ENCODE data around the gene KDR.

The KDR gene

GRCh38 chr4:55125087-55125721 is at the start of gene KDR:
Gene KDR (minus strand): TSS chr4:55125595. CDS start chr4:55125293, 302 bp downstream.
- peak; percentile 66 for DNase-seq (ENCODE audit: low spot score)

DNA sequence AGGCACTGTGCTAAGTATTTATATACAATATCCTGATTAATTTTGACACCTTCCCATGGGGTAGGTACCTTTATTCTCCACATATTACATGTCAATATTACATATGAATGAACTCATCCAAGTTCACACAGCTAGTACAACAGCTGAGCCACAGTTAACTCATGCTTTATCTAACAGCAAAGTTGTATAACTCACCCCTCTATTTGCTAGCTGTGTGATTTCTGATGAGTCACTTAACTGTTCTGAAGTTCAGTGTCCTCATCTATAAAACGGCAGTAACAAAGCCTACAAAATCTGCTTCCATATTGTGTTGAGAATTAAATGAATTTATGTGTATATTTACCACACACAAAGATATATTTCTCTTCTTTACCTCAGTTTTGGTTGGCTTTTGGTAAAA is 48.2 kb upstream of the KDR start:
- DNase-seq (ENCODE audit: low spot score) = peak; percentile 27

DNA sequence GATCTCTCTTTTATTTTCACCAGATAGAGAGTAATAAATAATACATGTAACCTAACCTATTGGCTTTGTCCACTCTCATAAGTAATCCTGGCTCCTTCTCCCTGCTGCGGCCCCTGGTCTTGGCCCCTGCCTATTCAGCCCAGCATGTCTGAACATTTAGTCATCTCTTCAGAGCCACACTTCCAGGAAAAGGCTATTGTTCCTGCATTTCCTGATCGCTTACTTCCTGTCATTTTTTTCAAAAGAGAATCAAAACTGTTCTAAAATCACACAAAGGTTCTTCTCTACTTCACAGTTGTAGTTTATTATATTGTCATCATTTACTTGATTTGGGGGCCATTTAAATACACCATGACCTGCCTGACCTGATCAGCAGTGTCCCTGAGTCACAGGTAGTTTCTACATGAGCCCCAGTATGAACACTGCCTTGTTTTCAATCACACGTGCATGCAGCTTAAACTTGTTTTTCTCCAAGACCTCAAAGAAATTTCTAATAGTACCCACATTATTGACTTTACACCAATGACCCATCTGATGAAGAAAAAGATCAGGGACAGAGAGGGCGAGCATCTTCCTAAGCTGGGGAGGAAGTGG is 47.4 kb upstream of the KDR start:
- DNase-seq (ENCODE audit: low spot score) = no peak

DNA sequence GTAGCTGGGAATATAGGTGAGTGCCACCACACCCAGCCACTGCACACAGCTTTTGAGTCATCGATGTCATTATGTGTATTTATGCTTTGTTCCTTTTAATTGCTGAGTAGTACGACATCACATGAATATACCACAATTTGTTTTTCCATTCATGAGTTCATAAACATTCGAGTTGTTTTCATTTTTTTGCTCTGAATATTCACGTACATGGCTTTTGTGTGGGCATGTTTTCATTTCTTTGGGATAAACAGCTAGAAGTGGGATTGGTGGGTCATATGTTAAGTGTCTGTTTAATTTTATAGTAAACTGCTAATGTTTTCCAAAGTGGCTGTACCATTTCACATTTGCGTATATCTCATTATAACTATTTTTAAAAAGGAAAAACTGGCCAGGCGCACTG is 45.1 kb upstream of the KDR start:
- no peak for DNase-seq (ENCODE audit: low spot score)

DNA sequence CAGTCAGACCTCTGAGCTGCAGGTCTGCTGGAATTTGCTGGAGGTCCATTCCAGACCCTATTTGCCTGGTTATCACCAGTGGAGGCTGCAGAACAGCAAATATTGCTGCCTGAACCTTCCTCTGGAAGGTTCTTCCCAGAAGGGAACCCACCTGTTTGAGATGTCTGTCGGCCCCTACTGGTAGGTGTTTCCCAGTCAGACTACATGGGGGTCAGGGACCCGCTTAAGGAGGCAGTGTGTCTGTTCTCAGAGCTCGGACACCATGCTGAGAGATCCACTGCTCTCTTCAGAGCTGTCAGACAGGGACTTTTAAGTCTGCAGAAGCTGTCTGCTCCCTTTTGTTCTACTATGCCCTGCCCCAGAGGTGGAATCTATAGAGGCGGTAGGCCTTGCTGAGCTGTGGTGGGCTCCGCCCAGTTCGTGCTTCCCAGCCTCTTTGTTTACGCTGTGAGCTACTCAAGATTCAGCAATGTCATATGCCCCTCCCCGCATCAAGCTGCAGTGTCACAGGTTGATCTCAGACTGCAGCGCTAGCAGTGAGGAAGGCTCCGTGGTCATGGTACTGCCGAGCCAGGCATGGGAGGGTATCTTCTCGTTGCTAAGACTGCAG is 44.1 kb upstream of the KDR start:
- no peak for DNase-seq (ENCODE audit: low spot score)

DNA sequence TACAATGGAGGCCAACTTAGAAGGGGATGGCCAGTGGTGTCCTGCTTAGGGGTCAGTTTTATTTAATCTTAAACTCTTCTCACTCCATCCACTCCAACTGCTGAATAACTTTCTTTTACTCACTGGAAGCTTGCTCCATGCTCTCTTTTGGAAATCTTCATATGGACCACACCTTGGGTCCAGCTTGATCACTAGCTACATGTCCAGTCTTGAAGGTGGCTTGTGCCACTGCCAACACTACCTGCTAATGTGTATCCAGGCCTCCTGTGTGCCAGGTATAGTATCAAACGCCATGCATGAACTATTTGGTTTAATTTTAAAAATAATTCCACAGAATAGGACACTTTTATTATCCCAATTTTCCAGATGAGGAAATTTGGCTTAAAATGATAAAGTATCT is 37.0 kb upstream of the KDR start:
- DNase-seq (ENCODE audit: low spot score) = no peak

- no peak for DNase-seq (ENCODE audit: low spot score)
Measured at GRCh38 chr4:55161739-55162138, 36.3 kb upstream of the KDR start.

DNA sequence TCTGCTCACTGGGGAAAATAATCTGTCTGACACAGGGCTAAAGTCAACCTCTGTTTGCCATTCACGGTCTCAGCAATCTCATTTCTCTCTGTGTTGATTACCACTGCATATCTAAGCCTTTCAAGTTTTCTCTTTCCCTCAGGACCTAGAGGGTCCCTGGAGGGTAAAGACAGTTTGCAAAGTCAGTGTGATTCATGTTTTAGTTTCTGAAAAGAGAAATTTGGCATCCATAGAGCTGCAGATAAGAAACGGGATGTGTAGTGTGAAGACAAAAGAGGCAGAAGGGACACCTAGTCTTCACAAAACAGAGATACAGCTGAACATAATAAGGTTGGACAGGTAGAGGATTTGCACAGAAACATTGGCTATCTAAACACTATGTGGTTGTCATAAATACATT is 34.5 kb upstream of the KDR start:
- no peak for DNase-seq (ENCODE audit: low spot score)

DNA sequence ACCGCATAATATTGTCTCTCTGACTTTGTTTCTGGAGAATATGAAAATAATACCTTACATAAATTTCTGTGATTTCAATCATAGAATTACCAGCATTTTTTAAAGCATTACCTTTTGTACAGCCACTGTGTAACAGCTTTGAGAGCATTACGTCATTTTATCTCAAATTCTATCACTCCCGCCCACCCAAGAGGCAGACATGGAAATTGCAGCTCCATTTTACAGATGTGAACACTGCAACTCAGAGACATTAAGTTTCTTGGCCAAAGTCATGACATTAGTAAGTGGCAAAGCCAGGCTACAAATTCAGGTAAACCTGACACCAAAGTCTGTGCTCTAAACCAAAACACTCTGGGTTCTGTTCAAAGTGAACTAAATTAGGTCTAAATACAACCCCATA is 33.6 kb upstream of the KDR start:
- DNase-seq (ENCODE audit: low spot score) = no peak

DNA sequence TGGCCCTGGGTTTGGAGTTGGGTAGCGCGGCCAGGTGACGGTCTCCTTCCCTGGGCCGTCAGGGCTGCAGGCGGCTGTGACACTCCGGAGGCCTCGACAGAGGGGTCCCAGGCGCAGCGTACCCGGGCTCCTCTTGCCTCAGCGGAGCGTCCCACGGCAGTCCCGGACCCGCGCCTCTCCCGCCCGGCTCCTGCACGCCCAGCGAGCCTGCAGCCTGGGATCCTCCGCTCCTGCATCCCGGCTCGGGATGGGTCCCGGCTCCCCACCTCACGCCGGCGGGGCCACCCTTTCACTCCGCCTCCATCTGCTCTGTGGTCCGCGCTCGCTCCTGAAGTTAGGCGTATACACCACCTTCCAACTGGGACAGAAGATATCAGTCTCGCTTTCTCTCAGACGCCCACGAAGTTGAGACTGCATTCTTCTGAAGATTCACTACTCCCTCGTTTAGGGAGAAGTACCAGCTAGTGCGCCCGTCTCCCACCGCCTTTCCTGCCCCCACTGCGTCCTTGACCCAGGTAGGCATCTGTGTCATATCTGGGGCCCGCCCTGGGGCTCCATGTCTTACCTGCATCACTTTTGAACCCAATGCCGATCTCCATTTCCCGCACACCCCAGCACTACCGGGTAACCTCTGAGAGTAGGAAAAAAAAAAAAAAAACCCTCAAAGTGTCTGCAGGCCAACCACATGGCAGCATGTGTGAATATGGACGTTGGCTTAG is 32.3 kb upstream of the KDR start:
- DNase-seq (ENCODE audit: low spot score) = peak; percentile 29

- DNase-seq (ENCODE audit: low spot score) = no peak
Measured at GRCh38 chr4:55154933-55155332, 29.5 kb upstream of the KDR start.

DNA sequence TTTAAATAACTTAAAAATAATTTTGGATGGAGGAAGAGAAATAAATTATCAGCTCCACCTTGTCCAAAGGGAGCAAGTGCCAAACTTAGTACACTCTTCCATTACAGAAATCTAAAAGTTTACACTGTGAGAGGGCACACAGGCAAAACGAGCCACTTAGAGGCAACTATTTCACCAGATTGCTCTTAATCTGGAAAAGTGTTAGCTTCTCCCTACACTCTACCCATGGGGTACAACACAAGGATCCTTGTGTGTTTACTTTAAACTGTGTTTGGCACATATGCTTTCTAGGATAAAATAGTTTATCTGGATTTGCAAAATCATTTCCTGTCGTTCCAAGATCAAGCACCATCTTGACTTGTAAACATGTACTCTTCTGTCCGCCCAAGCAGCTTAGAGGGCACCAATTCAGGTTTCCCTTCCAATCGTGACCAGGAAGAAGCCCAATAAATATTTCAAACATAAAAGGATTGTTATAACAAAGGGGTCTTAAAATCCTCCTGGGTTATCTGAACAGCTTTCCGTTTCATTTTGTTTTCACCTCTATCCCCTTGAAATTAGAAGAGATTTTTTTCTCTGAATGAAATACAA is 29.0 kb upstream of the KDR start:
- DNase-seq (ENCODE audit: low spot score) = no peak

- no peak for DNase-seq (ENCODE audit: low spot score)
Measured at GRCh38 chr4:55143858-55144257, 18.5 kb upstream of the KDR start.

GRCh38 chr4:55138367-55138766 is 13.0 kb upstream of the KDR start:
- DNase-seq (ENCODE audit: low spot score) = no peak

DNA sequence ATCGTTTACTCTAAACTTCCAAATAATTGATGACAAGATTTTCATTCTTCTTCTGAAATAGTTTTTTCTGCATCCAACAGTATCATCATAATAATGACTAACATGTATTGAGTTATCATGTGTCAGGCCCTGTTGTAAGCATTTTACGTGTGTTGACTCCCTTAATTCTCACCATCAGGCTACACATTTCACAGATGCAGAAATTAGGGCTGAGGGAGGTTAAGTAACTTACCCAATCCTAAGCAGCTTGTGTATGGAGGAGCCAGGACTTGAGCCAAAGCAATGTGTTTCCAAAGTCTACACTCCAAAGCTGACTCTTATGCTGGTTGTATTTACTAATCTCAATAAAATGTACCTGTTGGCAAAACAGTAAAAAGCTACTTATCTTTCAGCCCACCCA is 11.2 kb upstream of the KDR start:
- no peak for DNase-seq (ENCODE audit: low spot score)

GRCh38 chr4:55133951-55134350 is 8.6 kb upstream of the KDR start:
- no peak for DNase-seq (ENCODE audit: low spot score)

DNA sequence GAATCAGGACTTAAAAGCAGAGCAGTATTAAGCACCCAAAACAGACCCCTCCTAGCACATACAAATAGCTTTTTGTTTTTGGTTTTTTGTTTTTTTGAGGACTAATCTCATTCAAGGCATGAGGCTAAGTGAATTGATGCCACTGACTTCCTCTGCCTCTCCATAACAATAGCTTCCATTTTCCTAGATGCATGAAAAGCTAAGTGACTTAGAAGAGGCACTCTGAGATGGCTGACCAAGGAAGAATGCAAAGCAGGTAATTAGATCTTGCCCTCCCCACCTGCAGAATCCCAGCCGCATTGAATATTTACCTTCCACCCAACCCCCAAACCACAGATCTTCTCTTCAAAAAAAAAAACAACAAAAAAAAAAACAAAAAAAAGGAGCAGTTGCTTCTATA is 7.4 kb upstream of the KDR start:
- no peak for DNase-seq (ENCODE audit: low spot score)

GRCh38 chr4:55127521-55127920 is 2.1 kb upstream of the KDR start:
- DNase-seq (ENCODE audit: low spot score) = no peak

- no peak for DNase-seq (ENCODE audit: low spot score)
Measured at GRCh38 chr4:55127053-55127452, 1.7 kb upstream of the KDR start.

DNA sequence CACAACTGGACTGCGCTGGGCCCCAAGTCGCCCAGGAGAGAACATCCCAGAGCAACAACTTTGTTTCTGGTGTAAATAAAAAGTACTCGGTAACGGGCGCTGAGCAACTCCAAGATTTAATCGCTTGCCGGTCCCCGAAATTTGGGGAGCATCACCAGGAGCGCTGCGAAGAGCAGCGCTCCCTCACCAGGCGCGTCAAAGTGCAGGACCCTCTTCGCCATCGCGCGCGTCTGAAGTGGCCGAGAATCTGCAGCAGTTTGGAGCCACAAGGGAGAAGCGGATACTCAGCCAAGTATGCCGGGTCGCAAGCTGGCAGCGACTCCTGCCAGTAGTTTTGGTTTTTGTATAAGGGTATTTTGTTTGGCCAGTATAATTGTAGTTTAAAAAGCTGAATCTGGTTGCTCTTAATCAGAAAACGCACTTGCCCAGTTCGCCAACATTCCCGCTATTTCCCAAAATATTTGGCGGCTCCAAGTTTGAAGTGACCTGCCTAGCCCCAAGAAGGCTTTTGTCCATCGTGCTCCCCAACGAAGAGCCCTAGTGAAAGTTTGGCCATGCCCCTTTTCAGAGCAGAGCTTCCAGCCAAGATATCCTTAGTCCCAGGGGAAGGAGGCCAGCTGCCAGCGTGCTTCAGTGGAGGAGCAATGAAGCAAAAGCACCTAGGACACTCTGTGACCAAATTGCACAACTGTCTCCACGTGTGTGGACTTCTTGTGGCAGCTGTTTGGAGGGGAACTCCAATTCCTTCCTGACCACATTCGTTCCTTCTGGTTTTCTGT is 557 bp upstream of the KDR start:
- DNase-seq (ENCODE audit: low spot score) = peak; percentile 24

- DNase-seq (ENCODE audit: low spot score) = peak; percentile 14
Measured at GRCh38 chr4:55124322-55125076, 896 bp downstream of the KDR start.

Measured in AG20443 (cell line).